ENCODE measurements around the gene ATF6. TPM values are rescaled to one million over a fixed set of nuclear protein-coding genes. Genes with fewer than 3 reads are reported as not detected.

The ATF6 gene
- total RNA-seq, 1 donor from 2014 or later, result 25.3 TPM

GRCh38 chr1:161791904-161792655, 26.0 kb downstream of the ATF6 start:
- Histone ChIP-seq H3K36me3 (ENCODE audit: control insufficient read depth, insufficient read depth, low read length) (peaks cover 5% of the 10 kb centered on the region), H3K4me3 (ENCODE audit: low read depth, low read length) (no peak overlapping the region), H3K27me3 (ENCODE audit: control insufficient read depth, insufficient read depth, low read length) (no peaks in the 10 kb centered on the region)
- FAIRE-seq, result no peak
- no peak for TF ChIP-seq CTCF (IDR thresholded peaks at IDR 0.05; ENCODE audit: insufficient read depth, low read length, severe bottlenecking)
- peak; percentile 55 for DNase-seq (ENCODE audit: low read depth)

GRCh38 chr1:161792740-161793139, 26.6 kb downstream of the ATF6 start:
- Histone ChIP-seq H3K4me3 (ENCODE audit: low read depth, low read length) (no peak overlapping the region), H3K36me3 (ENCODE audit: control insufficient read depth, insufficient read depth, low read length) (peaks cover 5% of the 10 kb centered on the region), H3K27me3 (ENCODE audit: control insufficient read depth, insufficient read depth, low read length) (no peaks in the 10 kb centered on the region)
- peak; percentile 96 for DNase-seq (ENCODE audit: low read depth)
- FAIRE-seq, result no peak
- TF ChIP-seq CTCF (IDR thresholded peaks at IDR 0.05; ENCODE audit: insufficient read depth, low read length, severe bottlenecking), result peak; percentile 31

GRCh38 chr1:161799792-161800191, 33.7 kb downstream of the ATF6 start:
- no peak for TF ChIP-seq CTCF (IDR thresholded peaks at IDR 0.05; ENCODE audit: insufficient read depth, low read length, severe bottlenecking)
- H3K27me3 ChIP-seq (ENCODE audit: control insufficient read depth, insufficient read depth, low read length), result no peaks in the 10 kb centered on the region
- no peak overlapping the region for H3K4me3 ChIP-seq (ENCODE audit: low read depth, low read length)
- no peak for FAIRE-seq
- H3K36me3 ChIP-seq (ENCODE audit: control insufficient read depth, insufficient read depth, low read length), result peaks cover 2% of the 10 kb centered on the region
- DNase-seq (ENCODE audit: low read depth), result no peak

DNA sequence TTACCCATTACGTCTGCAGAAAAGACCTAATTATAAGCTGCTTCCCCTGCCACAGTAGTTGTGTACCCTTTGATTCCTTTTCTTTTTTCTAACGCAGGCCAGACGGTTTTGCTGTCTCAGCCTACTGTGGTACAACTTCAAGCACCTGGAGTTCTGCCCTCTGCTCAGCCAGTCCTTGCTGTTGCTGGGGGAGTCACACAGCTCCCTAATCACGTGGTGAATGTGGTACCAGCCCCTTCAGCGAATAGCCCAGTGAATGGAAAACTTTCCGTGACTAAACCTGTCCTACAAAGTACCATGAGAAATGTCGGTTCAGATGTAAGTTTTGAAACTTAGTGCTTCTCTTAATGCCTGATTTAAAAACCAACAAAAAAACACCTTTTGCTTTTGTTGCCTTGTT, 35.8 kb downstream of the ATF6 start:
- H3K4me3 ChIP-seq (ENCODE audit: low read depth, low read length), result no peak overlapping the region
- no peaks in the 10 kb centered on the region for H3K27me3 ChIP-seq (ENCODE audit: control insufficient read depth, insufficient read depth, low read length)
- DNase-seq (ENCODE audit: low read depth) (no peak), FAIRE-seq (no peak)
- peaks cover 2% of the 10 kb centered on the region for H3K36me3 ChIP-seq (ENCODE audit: control insufficient read depth, insufficient read depth, low read length)
- no peak for TF ChIP-seq CTCF (IDR thresholded peaks at IDR 0.05; ENCODE audit: insufficient read depth, low read length, severe bottlenecking)

- FAIRE-seq, result no peak
- peak; percentile 20 for DNase-seq (ENCODE audit: low read depth)
- TF ChIP-seq CTCF (IDR thresholded peaks at IDR 0.05; ENCODE audit: insufficient read depth, low read length, severe bottlenecking), result no peak
- peaks cover 2% of the 10 kb centered on the region for H3K36me3 ChIP-seq (ENCODE audit: control insufficient read depth, insufficient read depth, low read length)
- no peaks in the 10 kb centered on the region for H3K27me3 ChIP-seq (ENCODE audit: control insufficient read depth, insufficient read depth, low read length)
- no peak overlapping the region for H3K4me3 ChIP-seq (ENCODE audit: low read depth, low read length)
These were observed 37.1 kb downstream of the ATF6 start for GRCh38 chr1:161803181-161803580.
